ENCODE results near the gene RIMKLA.

The RIMKLA gene

DNA sequence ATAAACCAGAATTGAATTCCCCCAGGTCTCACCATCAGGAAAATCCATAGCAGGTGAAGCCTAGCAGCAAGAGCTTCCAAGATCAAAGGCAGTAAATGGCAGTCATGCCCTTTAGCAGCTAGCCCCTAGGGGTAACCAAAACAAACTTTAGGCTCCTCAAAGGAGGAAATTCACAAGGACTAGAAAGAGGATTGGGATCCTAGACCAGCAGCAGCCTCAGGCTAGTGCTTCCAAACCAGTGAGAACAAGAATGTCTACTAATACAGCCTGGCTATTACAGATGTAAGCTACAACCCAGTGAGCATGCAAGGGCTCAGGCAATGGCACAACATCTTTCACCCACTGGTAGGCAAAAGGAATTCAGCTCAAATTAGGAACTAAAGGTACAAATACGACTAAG is 11.1 kb upstream of the RIMKLA start:
- no peaks in the 10 kb centered on the region for H3K36me3 ChIP-seq (ENCODE audit: control insufficient read depth, low read length)
- H3K4me3 ChIP-seq (ENCODE audit: low read length), result no peak overlapping the region
- H3K9me2 ChIP-seq (replicated peaks; ENCODE audit: control insufficient read depth, low read length), result no peaks in the 10 kb centered on the region; the same call in 1 of the 2 replicates
- H3K4me2 ChIP-seq (ENCODE audit: low read length), result no peak overlapping the region
- peaks cover 10% of the 10 kb centered on the region for H3K27me3 ChIP-seq (ENCODE audit: control insufficient read depth, low read length)
- no peaks in the 10 kb centered on the region for H4K20me1 ChIP-seq (ENCODE audit: control insufficient read depth, insufficient read depth, low read depth, low read length)
- H3K9me3 ChIP-seq (ENCODE audit: control insufficient read depth, insufficient read depth, low read length), result no peaks in the 10 kb centered on the region
- H3K4me1 ChIP-seq (ENCODE audit: control insufficient read depth, low read length), result no peaks in the 10 kb centered on the region
- no peak overlapping the region for H3K27ac ChIP-seq (ENCODE audit: low read depth, low read length)
- no peaks in the 10 kb centered on the region for H3K79me2 ChIP-seq (ENCODE audit: control insufficient read depth, low read length)
- TF ChIP-seq, protein P1, sequence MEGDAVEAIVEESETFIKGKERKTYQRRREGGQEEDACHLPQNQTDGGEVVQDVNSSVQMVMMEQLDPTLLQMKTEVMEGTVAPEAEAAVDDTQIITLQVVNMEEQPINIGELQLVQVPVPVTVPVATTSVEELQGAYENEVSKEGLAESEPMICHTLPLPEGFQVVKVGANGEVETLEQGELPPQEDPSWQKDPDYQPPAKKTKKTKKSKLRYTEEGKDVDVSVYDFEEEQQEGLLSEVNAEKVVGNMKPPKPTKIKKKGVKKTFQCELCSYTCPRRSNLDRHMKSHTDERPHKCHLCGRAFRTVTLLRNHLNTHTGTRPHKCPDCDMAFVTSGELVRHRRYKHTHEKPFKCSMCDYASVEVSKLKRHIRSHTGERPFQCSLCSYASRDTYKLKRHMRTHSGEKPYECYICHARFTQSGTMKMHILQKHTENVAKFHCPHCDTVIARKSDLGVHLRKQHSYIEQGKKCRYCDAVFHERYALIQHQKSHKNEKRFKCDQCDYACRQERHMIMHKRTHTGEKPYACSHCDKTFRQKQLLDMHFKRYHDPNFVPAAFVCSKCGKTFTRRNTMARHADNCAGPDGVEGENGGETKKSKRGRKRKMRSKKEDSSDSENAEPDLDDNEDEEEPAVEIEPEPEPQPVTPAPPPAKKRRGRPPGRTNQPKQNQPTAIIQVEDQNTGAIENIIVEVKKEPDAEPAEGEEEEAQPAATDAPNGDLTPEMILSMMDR (IDR thresholded peaks at IDR 0.05; ENCODE audit: low read depth, low read length, poor library complexity, severe bottlenecking), result no peak
- no peak for TF ChIP-seq EZH2phosphoT487 (IDR thresholded peaks at IDR 0.05; ENCODE audit: borderline replicate concordance, low read length)
- no peaks in the 10 kb centered on the region for H3F3A ChIP-seq (ENCODE audit: control insufficient read depth, insufficient read depth)

DNA sequence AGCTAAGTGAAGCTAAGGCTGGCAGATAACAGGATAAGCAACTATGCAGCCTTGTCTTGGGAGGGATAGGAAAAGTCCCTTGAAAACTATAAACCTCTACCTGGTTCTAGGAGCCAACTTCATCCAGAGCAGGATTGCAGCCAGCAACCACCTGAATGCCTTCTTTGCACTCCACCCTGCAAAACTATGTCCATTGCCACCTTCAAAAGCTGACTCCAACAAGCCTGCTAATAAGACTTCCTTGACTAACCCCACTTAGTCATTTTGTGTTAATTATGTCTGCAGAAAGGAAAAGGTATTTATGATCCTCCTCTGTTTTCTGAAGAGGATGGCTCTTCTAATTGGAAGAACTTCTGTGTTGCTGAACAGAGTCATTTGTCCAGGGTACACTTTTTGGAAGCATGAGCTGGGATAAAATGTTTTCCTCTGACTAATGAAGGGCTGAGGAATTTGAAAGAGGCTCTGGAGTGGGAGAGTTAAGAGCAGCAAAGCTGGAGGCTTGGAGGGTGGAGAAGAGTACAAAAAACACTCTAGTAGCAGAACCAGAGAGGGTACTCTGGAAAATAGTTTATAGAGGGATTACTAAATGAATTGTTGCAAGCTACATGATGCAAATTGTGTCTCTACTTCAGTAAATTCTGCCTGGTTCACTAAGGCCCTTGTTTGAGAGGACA is 9.6 kb upstream of the RIMKLA start:
- no peak for TF ChIP-seq EZH2phosphoT487 (IDR thresholded peaks at IDR 0.05; ENCODE audit: borderline replicate concordance, low read length)
- TF ChIP-seq, protein P1 (IDR thresholded peaks at IDR 0.05; ENCODE audit: low read depth, low read length, poor library complexity, severe bottlenecking), result no peak
- H3K27ac ChIP-seq (ENCODE audit: low read depth, low read length), result no peak overlapping the region
- H3K79me2 ChIP-seq (ENCODE audit: control insufficient read depth, low read length), result no peaks in the 10 kb centered on the region
- H3K9me3 ChIP-seq (ENCODE audit: control insufficient read depth, insufficient read depth, low read length), result no peaks in the 10 kb centered on the region
- H3F3A ChIP-seq (ENCODE audit: control insufficient read depth, insufficient read depth), result no peaks in the 10 kb centered on the region
- H3K27me3 ChIP-seq (ENCODE audit: control insufficient read depth, low read length), result peaks cover 10% of the 10 kb centered on the region
- H4K20me1 ChIP-seq (ENCODE audit: control insufficient read depth, insufficient read depth, low read depth, low read length), result no peaks in the 10 kb centered on the region
- no peaks in the 10 kb centered on the region for H3K36me3 ChIP-seq (ENCODE audit: control insufficient read depth, low read length)
- no peak overlapping the region for H3K4me2 ChIP-seq (ENCODE audit: low read length)
- H3K9me2 ChIP-seq (replicated peaks; ENCODE audit: control insufficient read depth, low read length), result no peaks in the 10 kb centered on the region; the same call in 1 of the 2 replicates
- H3K4me1 ChIP-seq (ENCODE audit: control insufficient read depth, low read length), result no peaks in the 10 kb centered on the region
- H3K4me3 ChIP-seq (ENCODE audit: low read length), result no peak overlapping the region

DNA sequence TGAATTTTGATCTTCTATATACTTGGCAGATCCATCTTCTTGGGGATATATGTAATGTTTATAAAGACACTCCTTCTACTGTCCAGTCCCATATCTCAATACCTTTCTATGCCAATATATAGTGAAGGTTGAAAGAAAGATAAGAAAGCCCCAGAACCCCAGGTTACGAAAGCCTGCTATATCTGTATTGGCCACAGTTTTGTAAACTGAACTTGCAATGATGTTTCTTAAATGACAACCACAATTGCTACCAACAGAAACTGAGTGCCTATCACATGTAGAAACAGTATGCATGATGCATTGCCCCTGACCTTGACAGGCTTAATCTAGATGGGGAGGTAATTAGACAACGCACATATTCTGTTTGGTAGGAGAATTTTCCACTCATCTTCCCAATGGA is 7.8 kb upstream of the RIMKLA start:
- Histone ChIP-seq H3K9me2 (replicated peaks; ENCODE audit: control insufficient read depth, low read length) (no peaks in the 10 kb centered on the region; the same call in 1 of the 2 replicates), H3K4me1 (ENCODE audit: control insufficient read depth, low read length) (no peaks in the 10 kb centered on the region), H3K27ac (ENCODE audit: low read depth, low read length) (no peak overlapping the region), H3K36me3 (ENCODE audit: control insufficient read depth, low read length) (no peaks in the 10 kb centered on the region), H3F3A (ENCODE audit: control insufficient read depth, insufficient read depth) (no peaks in the 10 kb centered on the region), H3K79me2 (ENCODE audit: control insufficient read depth, low read length) (no peaks in the 10 kb centered on the region), H3K4me2 (ENCODE audit: low read length) (no peak overlapping the region), H3K4me3 (ENCODE audit: low read length) (no peak overlapping the region), H3K9me3 (ENCODE audit: control insufficient read depth, insufficient read depth, low read length) (no peaks in the 10 kb centered on the region), H3K27me3 (ENCODE audit: control insufficient read depth, low read length) (peaks cover 10% of the 10 kb centered on the region), H4K20me1 (ENCODE audit: control insufficient read depth, insufficient read depth, low read depth, low read length) (no peaks in the 10 kb centered on the region)
- no peak for TF ChIP-seq EZH2phosphoT487 (IDR thresholded peaks at IDR 0.05; ENCODE audit: borderline replicate concordance, low read length)
- TF ChIP-seq, protein P1 (IDR thresholded peaks at IDR 0.05; ENCODE audit: low read depth, low read length, poor library complexity, severe bottlenecking), result no peak
